Measurements from ENCODE around the gene NECAB3. TPM values are rescaled to one million over a fixed set of nuclear protein-coding genes. Genes with fewer than 3 reads are reported as not detected.

The NECAB3 gene, protein sequence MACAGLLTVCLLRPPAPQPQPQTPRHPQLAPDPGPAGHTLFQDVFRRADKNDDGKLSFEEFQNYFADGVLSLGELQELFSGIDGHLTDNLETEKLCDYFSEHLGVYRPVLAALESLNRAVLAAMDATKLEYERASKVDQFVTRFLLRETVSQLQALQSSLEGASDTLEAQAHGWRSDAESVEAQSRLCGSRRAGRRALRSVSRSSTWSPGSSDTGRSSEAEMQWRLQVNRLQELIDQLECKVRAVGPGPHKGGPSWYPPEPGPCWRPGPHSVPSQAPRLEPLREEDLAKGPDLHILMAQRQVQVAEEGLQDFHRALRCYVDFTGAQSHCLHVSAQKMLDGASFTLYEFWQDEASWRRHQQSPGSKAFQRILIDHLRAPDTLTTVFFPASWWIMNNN
- total RNA-seq (10 to 100 TPM; 19.0 to 20.6 TPM), polyA plus RNA-seq (2.7 TPM)

DNA sequence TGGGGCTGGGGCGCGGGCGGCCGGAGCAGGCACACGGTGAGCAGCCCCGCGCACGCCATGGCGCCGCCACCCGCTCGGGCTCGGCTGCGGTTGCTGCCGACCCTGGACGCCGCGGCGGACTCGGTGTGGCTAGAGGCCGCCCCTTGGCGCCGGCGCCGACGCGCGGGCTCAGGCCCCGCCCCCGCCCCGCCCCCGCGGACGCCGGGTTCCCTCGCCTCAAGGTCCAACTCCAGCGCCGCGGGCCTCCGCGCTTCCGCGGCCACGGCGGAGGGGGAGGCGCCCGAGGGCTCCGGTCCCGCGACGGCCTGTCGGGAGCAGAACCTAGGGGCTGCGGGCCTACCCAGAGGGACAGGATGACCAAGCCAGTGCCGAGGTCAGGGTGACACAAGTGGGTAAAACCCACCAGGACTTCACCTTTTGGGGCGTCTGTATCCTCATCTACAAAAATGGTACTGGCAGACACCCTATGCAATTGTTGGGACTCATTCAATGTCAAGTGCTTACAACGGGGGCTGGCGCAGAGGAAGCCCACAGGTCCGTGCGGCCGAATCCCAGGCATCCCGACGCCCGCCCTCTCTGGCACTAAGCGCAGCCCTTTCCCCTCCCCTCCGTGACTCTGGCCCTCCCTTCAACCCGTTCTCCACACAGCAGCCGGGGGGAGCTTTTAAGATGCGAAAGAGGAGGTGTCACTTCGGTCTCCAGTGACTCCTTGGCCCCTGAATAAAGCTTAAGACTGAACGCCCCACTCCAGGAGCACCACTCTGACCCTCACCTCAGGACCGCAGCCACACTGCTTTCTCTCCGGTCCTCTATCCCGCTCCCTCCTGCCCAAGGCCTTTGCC is at the start of gene NECAB3:
TSS of gene NECAB3 (minus strand) at position 135 of the 842 bp plus-strand sequence. CDS start at position 59, 76 bp downstream.
- Histone ChIP-seq H3K4me1 (ENCODE audit: insufficient read depth, low read length) (peaks cover 42% of the 10 kb centered on the region), H3K36me3 (ENCODE audit: insufficient read depth, low read length) (no peaks in the 10 kb centered on the region), H3K9me3 (ENCODE audit: low read length) (no peaks in the 10 kb centered on the region), H3K27ac (ENCODE audit: low read depth, low read length) (peak within 1 kb of the TSS; percentile 78), H3K27me3 (ENCODE audit: insufficient read depth, low read length, poor library complexity, severe bottlenecking) (no peaks in the 10 kb centered on the region), H3K4me3 (ENCODE audit: low read length) (peak within 1 kb of the TSS; percentile 52)
- Mint-ChIP-seq H3K36me3 (peaks cover 0 to 2% (median 0%) of the 10 kb centered on the region in 3 donors), H3K4me3 (peak within 1 kb of the TSS; percentile 76 to 93 (median 89)), H3K4me1 (peaks cover 29 to 43% (median 43%) of the 10 kb centered on the region in 3 donors), H3K9me3 (no peaks in the 10 kb centered on the region), H3K27ac (peak within 1 kb of the TSS; percentile 48 to 96 (median 86)), H3K27me3 (no peaks in the 10 kb centered on the region)
- DNase-seq = peak; percentile 44 to 68 (median 55)
- CTCF ChIA-PET = interaction anchor here (0.9 to 2.0 kb wide), 2 partner anchors 8 to 10 kb away, joined by 3 to 10 read pairs; partner anchors contain the start of gene ACTL10
- POLR2A ChIA-PET = no interaction called here

DNA sequence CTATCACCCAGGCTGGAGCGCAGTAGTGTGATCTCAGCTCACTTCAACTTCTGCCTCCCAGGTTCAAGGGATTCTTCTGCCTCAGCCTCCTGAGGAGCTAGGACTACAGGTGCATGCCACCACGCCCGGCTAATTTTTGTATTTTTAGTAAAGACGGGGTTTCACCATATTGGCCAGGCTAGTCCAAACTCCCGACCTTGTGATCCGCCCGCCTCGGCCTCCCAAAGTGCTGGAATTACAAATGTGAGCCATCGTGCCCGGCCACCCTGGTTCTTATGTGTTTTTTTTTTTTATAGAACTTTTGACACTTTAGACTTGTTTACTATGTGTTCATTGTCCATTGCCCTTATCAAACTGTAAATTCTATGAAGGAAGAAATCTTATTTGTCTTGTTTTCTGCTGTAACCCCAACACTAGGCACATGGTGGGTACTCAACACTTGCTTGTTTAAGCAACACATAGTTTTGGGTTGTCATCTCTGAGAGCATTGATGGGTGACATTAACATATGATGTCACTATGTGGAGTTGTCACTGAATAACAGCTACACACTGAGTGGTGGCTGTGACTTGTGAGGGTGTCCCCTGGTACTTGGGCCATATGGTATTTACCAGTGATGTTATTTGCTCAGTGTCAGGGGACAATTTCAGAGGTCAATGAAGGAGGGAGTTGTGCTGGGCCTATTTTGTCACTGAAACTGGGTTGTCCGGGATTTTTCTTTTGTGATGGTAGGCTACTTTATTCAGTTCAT is 47.3 kb upstream of the NECAB3 start:
- H3K9me3 ChIP-seq (ENCODE audit: low read length) = no peaks in the 10 kb centered on the region
- ChIA-PET CTCF (interaction anchor here (0.7 to 1.2 kb wide), 2 partner anchors 10 to 55 kb away, joined by 3 read pairs; partner anchors contain the start of genes ACTL10 and ZNF341), POLR2A (interaction anchor here (0.6 to 0.7 kb wide), 2 partner anchors 34 to 1363 kb away, joined by 4 to 5 read pairs; no protein-coding TSS in a partner anchor)
- no peak overlapping the region for H3K4me3 ChIP-seq (ENCODE audit: low read length)
- no peak for DNase-seq
- H3K27ac ChIP-seq (ENCODE audit: low read depth, low read length) = no peak overlapping the region
- peaks cover 20% of the 10 kb centered on the region for H3K4me1 ChIP-seq (ENCODE audit: insufficient read depth, low read length)
- H3K36me3 Mint-ChIP-seq = peaks cover 0 to 13% (median 2%) of the 10 kb centered on the region in 3 donors
- no peaks in the 10 kb centered on the region for H3K27me3 ChIP-seq (ENCODE audit: insufficient read depth, low read length, poor library complexity, severe bottlenecking)
- peaks cover 0 to 2% of the 10 kb centered on the region in 2 donors for H3K27me3 Mint-ChIP-seq
- peak overlapping the region; percentile 9 to 87 (median 71) for H3K4me3 Mint-ChIP-seq
- H3K9me3 Mint-ChIP-seq = no peaks in the 10 kb centered on the region
- H3K4me1 Mint-ChIP-seq = peaks cover 23 to 34% (median 28%) of the 10 kb centered on the region in 3 donors
- H3K36me3 ChIP-seq (ENCODE audit: insufficient read depth, low read length) = no peaks in the 10 kb centered on the region
- peak overlapping the region in 5 of 8 donors; percentile 3 to 92 (median 73) for H3K27ac Mint-ChIP-seq

DNA sequence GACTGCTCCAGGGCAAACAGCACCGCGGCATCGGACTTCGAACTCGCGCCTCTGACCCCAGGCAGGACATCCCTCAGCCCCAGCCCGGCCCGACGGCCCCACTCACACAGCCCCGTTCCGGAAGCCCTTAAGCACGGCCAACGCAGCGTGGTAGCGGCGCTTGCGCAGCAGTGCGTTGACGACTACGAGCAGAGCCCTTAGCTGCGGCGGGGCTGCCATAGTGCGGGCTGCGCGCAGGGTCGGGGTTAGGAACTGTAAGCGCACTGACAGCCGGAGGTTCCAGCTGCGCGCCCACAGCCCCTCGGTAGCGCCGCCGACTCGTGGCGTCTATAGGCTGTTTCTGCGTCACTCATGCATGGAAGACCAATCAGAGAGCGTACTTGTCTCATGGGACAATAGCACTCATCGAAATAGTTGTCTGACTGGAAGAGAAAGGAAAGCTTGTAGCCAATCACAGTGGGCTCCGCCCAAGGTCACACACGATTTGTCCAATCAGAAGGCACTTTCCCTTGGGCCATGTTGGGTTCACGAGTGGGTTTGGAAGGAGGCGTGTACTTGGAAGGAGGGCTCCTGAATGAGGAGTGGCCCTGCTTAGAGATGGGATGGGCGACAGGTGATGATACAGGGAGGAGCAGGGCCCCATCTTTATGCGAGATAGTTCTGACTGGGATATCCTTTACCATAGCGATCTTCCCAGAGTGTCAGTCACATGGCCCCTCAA is 45.9 kb upstream of the NECAB3 start, which contains the start of gene PXMP4:
TSS of gene PXMP4 (minus strand) at position 322 of the 721 bp plus-strand sequence. CDS start at position 219, 103 bp downstream.
- H3K4me1 ChIP-seq (ENCODE audit: insufficient read depth, low read length) = peaks cover 20% of the 10 kb centered on the region
- peak; percentile 76 to 94 (median 92) for DNase-seq
- POLR2A ChIA-PET = interaction anchor here (0.9 to 2.6 kb wide), 11 partner anchors 12 to 392 kb away, joined by 3 to 36 read pairs (median 4); partner anchors contain the start of genes CBFA2T2, CHMP4B, EIF2S2 and SNTA1
- H3K9me3 Mint-ChIP-seq = no peaks in the 10 kb centered on the region
- H3K4me1 Mint-ChIP-seq = peaks cover 28 to 41% (median 35%) of the 10 kb centered on the region in 3 donors
- H3K27ac ChIP-seq (ENCODE audit: low read depth, low read length) = peak within 1 kb of the TSS; percentile 75
- no peaks in the 10 kb centered on the region for H3K9me3 ChIP-seq (ENCODE audit: low read length)
- H3K27me3 ChIP-seq (ENCODE audit: insufficient read depth, low read length, poor library complexity, severe bottlenecking) = no peaks in the 10 kb centered on the region
- CTCF ChIA-PET = interaction anchor here (0.8 to 1.7 kb wide), 6 partner anchors 12 to 195 kb away, joined by 3 to 7 read pairs (median 4); no protein-coding TSS in a partner anchor
- peaks cover 0 to 2% of the 10 kb centered on the region in 2 donors for H3K27me3 Mint-ChIP-seq
- peak within 1 kb of the TSS; percentile 80 to 95 (median 87) for H3K4me3 Mint-ChIP-seq
- peak within 1 kb of the TSS; percentile 70 to 98 (median 92) for H3K27ac Mint-ChIP-seq
- peaks cover 0 to 24% (median 2%) of the 10 kb centered on the region in 3 donors for H3K36me3 Mint-ChIP-seq
- H3K4me3 ChIP-seq (ENCODE audit: low read length) = peak within 1 kb of the TSS; percentile 84
- H3K36me3 ChIP-seq (ENCODE audit: insufficient read depth, low read length) = no peaks in the 10 kb centered on the region

DNA sequence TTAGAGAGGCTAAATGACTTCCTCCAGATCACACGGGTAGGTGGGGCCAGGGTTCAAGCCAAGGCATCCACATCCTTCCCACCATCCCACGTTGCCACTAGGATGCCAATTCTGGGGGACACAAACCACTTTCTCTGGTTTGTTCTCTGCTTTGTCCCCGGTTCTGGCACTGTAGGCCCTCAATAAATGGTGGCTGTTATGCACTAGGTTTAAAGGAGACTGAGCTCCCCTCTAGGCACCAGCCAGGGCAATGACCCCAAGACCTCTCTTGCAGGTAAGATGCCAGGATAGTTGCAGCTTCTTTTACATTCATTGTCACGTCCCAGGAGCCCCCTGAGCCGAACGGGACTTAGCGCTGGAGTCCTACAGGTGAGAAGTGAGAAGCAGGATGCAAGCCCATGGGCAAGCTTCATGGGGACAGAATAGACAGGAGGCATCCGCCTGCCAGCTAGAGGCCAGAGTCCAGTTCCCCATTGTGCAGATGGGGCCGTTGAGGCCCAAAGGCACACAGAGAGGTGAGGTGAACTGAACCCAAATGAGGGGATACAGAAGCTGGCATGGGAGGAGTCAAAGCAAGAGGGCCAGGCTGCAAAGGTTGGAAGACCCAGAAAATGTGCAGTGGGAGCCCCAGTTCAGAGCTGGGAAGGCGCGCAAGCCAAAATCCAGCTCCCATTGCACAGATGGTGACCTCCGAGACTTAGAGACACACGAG is 45.2 kb upstream of the NECAB3 start:
- Mint-ChIP-seq H3K4me3 (peak overlapping the region; percentile 80 to 95 (median 87)), H3K27me3 (peaks cover 0 to 2% of the 10 kb centered on the region in 2 donors), H3K36me3 (peaks cover 0 to 29% (median 2%) of the 10 kb centered on the region in 3 donors), H3K27ac (peak overlapping the region; percentile 69 to 98 (median 92)), H3K9me3 (no peaks in the 10 kb centered on the region), H3K4me1 (peaks cover 28 to 41% (median 35%) of the 10 kb centered on the region in 3 donors)
- Histone ChIP-seq H3K9me3 (ENCODE audit: low read length) (no peaks in the 10 kb centered on the region), H3K27ac (ENCODE audit: low read depth, low read length) (peak overlapping the region; percentile 75), H3K27me3 (ENCODE audit: insufficient read depth, low read length, poor library complexity, severe bottlenecking) (no peaks in the 10 kb centered on the region), H3K36me3 (ENCODE audit: insufficient read depth, low read length) (no peaks in the 10 kb centered on the region), H3K4me3 (ENCODE audit: low read length) (peak overlapping the region; percentile 84), H3K4me1 (ENCODE audit: insufficient read depth, low read length) (peaks cover 20% of the 10 kb centered on the region)
- DNase-seq = no peak
- POLR2A ChIA-PET = interaction anchor here (0.9 to 2.6 kb wide), 10 partner anchors 13 to 393 kb away, joined by 3 to 36 read pairs (median 4); partner anchors contain the start of genes CBFA2T2, CHMP4B, EIF2S2 and SNTA1
- CTCF ChIA-PET = interaction anchor here (0.8 to 1.7 kb wide), 6 partner anchors 13 to 195 kb away, joined by 3 to 7 read pairs (median 4); no protein-coding TSS in a partner anchor

DNA sequence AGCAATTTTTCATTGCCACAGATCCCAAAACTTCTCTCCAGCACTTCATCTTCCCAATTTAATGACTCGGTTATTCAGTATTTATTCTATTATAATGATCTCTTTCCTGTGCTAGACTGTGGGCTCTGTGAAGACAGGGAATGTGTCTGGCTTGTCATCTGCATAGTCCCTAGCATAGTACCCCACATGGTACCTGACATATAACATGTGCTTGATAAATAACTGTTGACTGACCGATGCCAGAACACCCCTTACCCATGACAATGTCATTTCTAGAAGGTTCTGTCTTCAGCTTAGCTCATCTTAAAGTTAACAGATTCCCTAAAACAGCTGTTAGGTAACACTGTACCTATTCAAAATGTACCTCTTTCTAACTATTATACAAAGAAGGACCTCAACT is 42.3 kb upstream of the NECAB3 start:
- CTCF ChIA-PET = no interaction called here
- H3K27ac Mint-ChIP-seq = peak overlapping the region in 1 of 8 donors; percentile 29
- peaks cover 35 to 44% (median 38%) of the 10 kb centered on the region in 3 donors for H3K4me1 Mint-ChIP-seq
- H3K27me3 Mint-ChIP-seq = peaks cover 0 to 2% of the 10 kb centered on the region in 2 donors
- Histone ChIP-seq H3K9me3 (ENCODE audit: low read length) (no peaks in the 10 kb centered on the region), H3K4me1 (ENCODE audit: insufficient read depth, low read length) (peaks cover 20% of the 10 kb centered on the region), H3K36me3 (ENCODE audit: insufficient read depth, low read length) (peaks cover 10% of the 10 kb centered on the region), H3K4me3 (ENCODE audit: low read length) (no peak overlapping the region), H3K27ac (ENCODE audit: low read depth, low read length) (no peak overlapping the region), H3K27me3 (ENCODE audit: insufficient read depth, low read length, poor library complexity, severe bottlenecking) (no peaks in the 10 kb centered on the region)
- peak overlapping the region in 1 of 7 donors; percentile 63 for H3K4me3 Mint-ChIP-seq
- no peaks in the 10 kb centered on the region for H3K9me3 Mint-ChIP-seq
- no peak for DNase-seq
- peaks cover 5 to 54% (median 14%) of the 10 kb centered on the region in 3 donors for H3K36me3 Mint-ChIP-seq
- POLR2A ChIA-PET = no interaction called here

DNA sequence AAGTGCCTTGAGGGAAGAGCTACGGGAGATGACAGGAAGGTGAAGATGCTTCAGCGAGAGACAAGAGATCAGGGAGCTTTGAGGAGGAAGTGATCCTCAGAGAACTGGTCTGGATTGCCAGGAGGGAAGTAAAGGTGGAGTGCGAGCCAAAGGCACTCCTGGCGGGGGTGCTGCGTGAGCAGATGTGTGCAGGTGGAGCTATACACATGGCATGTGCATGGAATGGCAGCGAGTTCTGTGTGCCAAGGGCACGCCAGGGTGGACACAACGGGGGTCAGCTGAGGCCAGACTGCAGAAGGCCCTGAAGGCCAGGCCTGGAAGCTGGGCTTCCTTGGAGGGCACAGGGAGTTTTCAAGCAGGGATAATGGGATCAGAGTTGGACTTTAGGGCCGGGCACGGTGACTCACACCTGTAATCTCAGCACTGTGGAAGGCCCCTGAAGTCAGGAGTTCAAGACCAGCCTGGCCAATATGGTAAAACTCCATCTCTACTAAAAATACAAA is 39.7 kb upstream of the NECAB3 start:
- no peaks in the 10 kb centered on the region for H3K9me3 ChIP-seq (ENCODE audit: low read length)
- POLR2A ChIA-PET = interaction anchor here (0.7 kb wide), 1 partner anchor 18 kb away, joined by 3 read pairs; the partner anchor contains the start of gene ZNF341

More for the DNA sequence above, 39.7 kb upstream of the NECAB3 start:
- Mint-ChIP-seq H3K27me3 (no peaks in the 10 kb centered on the region), H3K9me3 (no peaks in the 10 kb centered on the region), H3K4me3 (no peak overlapping the region), H3K4me1 (peaks cover 20 to 34% (median 26%) of the 10 kb centered on the region in 3 donors), H3K36me3 (peaks cover 12 to 59% (median 18%) of the 10 kb centered on the region in 3 donors), H3K27ac (no peak overlapping the region)
- Histone ChIP-seq H3K4me3 (ENCODE audit: low read length) (no peak overlapping the region), H3K27ac (ENCODE audit: low read depth, low read length) (no peak overlapping the region), H3K36me3 (ENCODE audit: insufficient read depth, low read length) (peaks cover 17% of the 10 kb centered on the region), H3K4me1 (ENCODE audit: insufficient read depth, low read length) (peaks cover 5% of the 10 kb centered on the region), H3K27me3 (ENCODE audit: insufficient read depth, low read length, poor library complexity, severe bottlenecking) (no peaks in the 10 kb centered on the region)
- DNase-seq = no peak
- CTCF ChIA-PET = no interaction called here

Measured in CD8-positive, alpha-beta memory T cell (primary cell).